Aorta (tissue), 5 donors: Measurements from ENCODE around the gene CYTH3. TPM values are rescaled to one million over a fixed set of nuclear protein-coding genes. Genes with fewer than 3 reads are reported as not detected.
"Not testable (repeated sequence)": the region's sequence is repeated elsewhere in the genome, so short reads cannot be mapped to it uniquely, and the experiment has no call there.

Experiments used
- ATAC-seq: fragments of 200-7000 bp; cut with Tn5 transposase; one replicate; pipeline ENCODE4 v1.9.1; 2022; ENCODE audit warnings: moderate library complexity; ENCODE audit not compliant: low FRiP score
- DNase-seq, 2 donors: peaks; one replicate each; pipeline ENCODE4 v3.0.0-alpha.2; 2020
- H3K27ac ChIP-seq, 2 donors: one replicate each; pipeline ENCODE4 v1.5.1; 2013; ENCODE audit warnings: low read length in 2 of 2, mild to moderate bottlenecking in 2 of 2, moderate library complexity in 2 of 2, control low read depth in 1 of 2, inconsistent platforms in 1 of 2, low read depth in 1 of 2
- H3K27me3 ChIP-seq, 2 donors: one replicate each; pipeline ENCODE4 v1.6.1; 2013; ENCODE audit warnings: control low read depth in 1 of 2, low read length in 1 of 2, mild to moderate bottlenecking in 1 of 2, moderate library complexity in 1 of 2; ENCODE audit not compliant: insufficient read depth in 2 of 2, control insufficient read depth in 1 of 2
- H3K36me3 ChIP-seq, 2 donors: one replicate each; pipeline ENCODE4 v1.6.1; 2013; ENCODE audit warnings: control low read depth in 1 of 2, low read length in 1 of 2, mild to moderate bottlenecking in 1 of 2; ENCODE audit not compliant: insufficient read depth in 2 of 2, control insufficient read depth in 1 of 2
- H3K4me1 ChIP-seq, 2 donors: one replicate each; pipeline ENCODE4 v1.6.1; 2013; ENCODE audit warnings: low read length in 2 of 2, control low read depth in 1 of 2, mild to moderate bottlenecking in 1 of 2, moderate library complexity in 1 of 2; ENCODE audit not compliant: insufficient read depth in 2 of 2, control insufficient read depth in 1 of 2
- H3K4me3 ChIP-seq, 2 donors: one replicate each; pipeline ENCODE4 v1.5.1; 2013; ENCODE audit warnings: low read length in 2 of 2, control low read depth in 1 of 2, mild to moderate bottlenecking in 1 of 2
- H3K9me3 ChIP-seq: one replicate; pipeline ENCODE4 v1.6.1; 2013; ENCODE audit warnings: mild to moderate bottlenecking, low read length; ENCODE audit not compliant: control insufficient read depth
- WGBS, 2 donors: extraction: QIAGEN DNeasy Blood & Tissue Kit; methylation state at CpG; one replicate each; pipeline ENCODE4 v1.1.7; 2013; 5-methylcytosine and 5-hydroxymethylcytosine counted together
- intact Hi-C, 2 donors: fragments of 100-400 bp; cut with DNase I; formaldehyde crosslinking; loops; one replicate each; pipeline versions ENCODE4 v1.14.2 to v1.15.0; 2022
- polyA plus RNA-seq, 2 donors: library from polyadenylated mRNA; stranded (reverse); fragments of 200-250 nt; gene quantifications; one replicate each; pipeline ENCODE4 v1.2.3, GENCODE V29; 2013
- total RNA-seq, 2 donors: library from RNA; stranded (reverse); fragmentation: NEBNext Ultra II Directional; extraction: Animal tissue kit (Norgen Biotek cat#: 25700); gene quantifications; one replicate each; pipeline ENCODE4 v1.2.1, GENCODE V29; 2021
- donor health status: healthy with polysubstance abuse.
- donor health status: Bipolar disorder and iron deficiency.
- donor health status: DM: no; HTN: no; CAD: no.
- donor health status: DM: no; HTN: no; CAD: no.
- donor health status: DM: yes; HTN: yes; CAD: no.

Gene CYTH3
- total and polyA plus RNA-seq, 4 donors, result 20.2 to 63.7 (median 49.0) TPM

GRCh38 chr7:6193709-6194108 is 78.7 kb downstream of the CYTH3 start:
- intact Hi-C loops, result no loop called here
- peaks cover 1 to 2% of the 10 kb centered on the region in 2 donors for H3K4me1 ChIP-seq
- H3K9me3 ChIP-seq, result no peaks in the 10 kb centered on the region
- ATAC-seq, result no peak
- WGBS, 2 donors, result 67 to 81% methylated on average over 8 of the region's 8 CpGs
- H3K4me3 ChIP-seq, result no peak overlapping the region
- peaks cover 0 to 1% of the 10 kb centered on the region in 2 donors for H3K36me3 ChIP-seq
- no peak for DNase-seq
- no peak overlapping the region for H3K27ac ChIP-seq
- no peaks in the 10 kb centered on the region for H3K27me3 ChIP-seq

- intact Hi-C loops, H3K36me3 ChIP-seq: not testable (repeated sequence)
- WGBS, 2 donors, result 34 to 40% methylated on average over 7 of the region's 7 CpGs
Measured at GRCh38 chr7:6190563-6190962, 81.9 kb downstream of the CYTH3 start.

DNA sequence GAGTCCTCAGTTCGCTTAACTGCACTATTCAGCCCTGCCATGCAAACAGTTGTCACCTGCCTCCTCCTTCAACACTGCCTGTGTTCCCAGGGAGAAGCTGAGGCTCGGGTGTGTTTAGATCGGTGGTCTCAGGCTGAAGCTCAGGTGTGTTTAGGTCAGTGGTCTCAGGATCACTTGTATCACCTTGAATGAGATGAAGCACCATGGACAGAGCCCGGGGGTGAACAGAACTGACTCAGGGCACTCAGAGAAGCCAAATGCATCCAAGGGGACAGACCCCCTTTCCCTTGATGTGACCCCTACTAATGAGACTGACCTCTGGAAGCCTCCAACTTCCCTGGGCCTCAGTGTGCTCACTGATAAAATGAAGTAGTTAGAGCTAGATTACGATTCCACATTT is 84.0 kb downstream of the CYTH3 start:
- WGBS, 2 donors, result 94 to 95% methylated on average over 5 of the region's 5 CpGs
- DNase-seq, result no peak
- Histone ChIP-seq H3K9me3 (no peaks in the 10 kb centered on the region), H3K4me3 (no peak overlapping the region), H3K27me3 (no peaks in the 10 kb centered on the region), H3K27ac (no peak overlapping the region), H3K36me3 (peaks cover 0 to 1% of the 10 kb centered on the region in 2 donors), H3K4me1 (no peaks in the 10 kb centered on the region)
- intact Hi-C loops, result no loop called here
- no peak for ATAC-seq

More at GRCh38 chr7:6190563-6190962, 81.9 kb downstream of the CYTH3 start:
- not testable (repeated sequence) for DNase-seq, ATAC-seq, H3K4me1 ChIP-seq, H3K27ac ChIP-seq, H3K27me3 ChIP-seq, H3K9me3 ChIP-seq, H3K4me3 ChIP-seq

GRCh38 chr7:6186577-6186976 is 85.8 kb downstream of the CYTH3 start:
- Histone ChIP-seq H3K4me1 (no peaks in the 10 kb centered on the region), H3K9me3 (no peaks in the 10 kb centered on the region), H3K36me3 (peaks cover 0 to 1% of the 10 kb centered on the region in 2 donors), H3K27ac (no peak overlapping the region), H3K4me3 (no peak overlapping the region), H3K27me3 (no peaks in the 10 kb centered on the region)
- DNase-seq (no peak), ATAC-seq (no peak)
- whole genome bisulfite sequencing, 2 donors, result 70 to 73% methylated on average over 11 of the region's 11 CpGs
- intact Hi-C loops, result no loop called here

DNA sequence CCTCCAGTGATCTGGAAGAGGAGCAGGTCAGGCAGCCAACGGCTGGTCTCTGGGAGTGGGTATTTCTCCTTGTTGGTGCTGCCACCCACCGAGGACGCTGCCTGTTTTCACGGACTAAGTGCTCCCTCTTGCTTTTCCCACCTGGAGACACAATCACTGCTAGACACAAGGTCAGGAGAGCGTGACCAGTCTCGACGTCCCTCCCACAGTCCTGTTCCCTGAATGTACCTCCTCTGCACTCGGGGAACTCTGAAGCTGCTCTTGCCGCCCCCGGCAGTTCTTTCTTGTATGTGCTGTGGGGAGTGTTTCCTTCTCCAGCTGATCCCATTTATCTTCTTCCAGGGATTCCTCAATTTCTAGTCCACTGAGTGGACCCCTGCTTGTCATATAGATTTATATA is 89.4 kb downstream of the CYTH3 start:
- intact Hi-C loops, result no loop called here
- no peak for ATAC-seq

DNA sequence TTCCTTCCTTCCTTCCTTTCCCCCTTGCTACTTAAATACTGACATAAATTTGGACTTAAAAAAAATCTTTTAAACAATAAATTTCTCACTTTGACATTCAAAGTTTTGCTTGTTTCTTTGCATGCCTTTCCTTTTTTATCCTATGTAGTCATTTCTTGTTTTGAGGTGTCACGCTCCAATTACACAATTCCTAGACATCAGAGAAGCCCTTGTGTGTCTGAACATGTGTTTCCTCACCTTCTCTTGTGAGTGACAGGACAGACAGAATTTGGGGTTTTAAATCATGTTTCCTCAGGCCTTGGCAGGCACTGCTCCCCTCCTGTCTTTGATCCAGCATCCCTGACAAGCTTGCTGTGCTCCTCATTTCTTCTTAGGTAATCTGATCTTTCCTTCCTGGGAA is 91.3 kb downstream of the CYTH3 start:
- H3K9me3 ChIP-seq, result no peaks in the 10 kb centered on the region
- H3K27me3 ChIP-seq, result no peaks in the 10 kb centered on the region
- no peak for DNase-seq
- H3K4me3 ChIP-seq, result no peak overlapping the region
- peaks cover 0 to 2% of the 10 kb centered on the region in 2 donors for H3K36me3 ChIP-seq
- H3K27ac ChIP-seq, result no peak overlapping the region
- no peak for ATAC-seq
- intact Hi-C loops, result no loop called here
- peaks cover 4 to 5% of the 10 kb centered on the region in 2 donors for H3K4me1 ChIP-seq
- 30 to 33% methylated on average over 1 of the region's 1 CpG for WGBS, 2 donors

More for the DNA sequence above, 89.4 kb downstream of the CYTH3 start:
- Histone ChIP-seq H3K4me1 (peaks cover 4% of the 10 kb centered on the region in 2 donors), H3K36me3 (no peaks in the 10 kb centered on the region), H3K27ac (no peak overlapping the region), H3K27me3 (no peaks in the 10 kb centered on the region), H3K4me3 (no peak overlapping the region), H3K9me3 (no peaks in the 10 kb centered on the region)
- no peak for DNase-seq
- WGBS, 2 donors, result 86 to 90% methylated on average over 10 of the region's 10 CpGs

- Histone ChIP-seq H3K27me3 (no peaks in the 10 kb centered on the region), H3K27ac (no peak overlapping the region), H3K9me3 (no peaks in the 10 kb centered on the region), H3K4me1 (peaks cover 4 to 5% of the 10 kb centered on the region in 2 donors), H3K4me3 (no peak overlapping the region), H3K36me3 (peaks cover 0 to 2% of the 10 kb centered on the region in 2 donors)
- intact Hi-C loops, result no loop called here
- WGBS, 2 donors, result 91 to 94% methylated on average over 8 of the region's 8 CpGs
- ATAC-seq (no peak), DNase-seq (no peak)
Measured at GRCh38 chr7:6180344-6180725, 92.1 kb downstream of the CYTH3 start.

DNA sequence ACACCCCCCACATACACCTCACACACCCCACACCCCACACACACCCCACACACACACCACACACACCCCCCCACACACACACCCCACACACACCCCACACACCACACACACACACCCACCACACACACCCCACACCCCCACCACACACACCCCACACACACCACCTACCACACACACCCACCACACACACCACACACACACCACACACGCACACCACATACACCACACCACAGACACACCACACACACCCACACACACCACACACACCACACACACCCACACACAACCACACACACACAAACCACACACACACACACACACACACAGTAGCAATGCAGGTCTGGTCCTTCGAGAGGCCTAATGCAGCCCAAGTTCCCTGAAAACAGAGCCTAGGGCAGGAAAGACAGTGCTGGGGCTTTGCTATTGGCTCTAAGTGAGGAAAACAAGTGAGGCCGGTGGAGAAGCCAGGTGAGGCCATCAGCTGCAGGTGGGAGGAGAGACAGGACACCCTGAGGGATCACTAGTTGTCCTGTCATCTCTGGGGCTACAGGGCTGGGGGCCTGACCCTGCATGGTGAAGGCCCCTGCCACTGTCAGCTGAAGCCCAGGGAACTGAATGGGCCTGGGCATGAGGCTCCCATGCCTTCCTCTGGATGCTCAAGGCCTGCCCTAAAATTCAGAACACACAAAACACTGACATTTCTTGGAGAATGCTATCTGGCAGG is 92.6 kb downstream of the CYTH3 start:
- intact Hi-C loops, result loop anchor here in 1 of 2 donors (5.0 to 10.0 kb wide), 3 partner anchors 45 to 93 kb away; partner anchors contain the start of gene CYTH3
- no peak overlapping the region for H3K27ac ChIP-seq
- no peak for DNase-seq

More for the DNA sequence above, 92.6 kb downstream of the CYTH3 start:
- ATAC-seq, result no peak
- Histone ChIP-seq H3K27me3 (no peaks in the 10 kb centered on the region), H3K4me3 (no peak overlapping the region), H3K4me1 (peaks cover 4 to 5% of the 10 kb centered on the region in 2 donors), H3K9me3 (no peaks in the 10 kb centered on the region), H3K36me3 (peaks cover 0 to 2% of the 10 kb centered on the region in 2 donors)
- WGBS, 2 donors, result 82 to 90% methylated on average over 3 of the region's 3 CpGs
